NCI-H2227 (cell line): ENCODE results near the gene ZBTB20.

Experiments used
- DNase-seq: peaks from one replicate; lab custom pipeline; 2025; ENCODE audit not compliant: unreplicated experiment; lab: John Stamatoyannopoulos, UW

Gene ZBTB20

GRCh38 chr3:114553949-114554593, 593.0 kb downstream of the ZBTB20 start:
- DNase-seq: no peak

DNA sequence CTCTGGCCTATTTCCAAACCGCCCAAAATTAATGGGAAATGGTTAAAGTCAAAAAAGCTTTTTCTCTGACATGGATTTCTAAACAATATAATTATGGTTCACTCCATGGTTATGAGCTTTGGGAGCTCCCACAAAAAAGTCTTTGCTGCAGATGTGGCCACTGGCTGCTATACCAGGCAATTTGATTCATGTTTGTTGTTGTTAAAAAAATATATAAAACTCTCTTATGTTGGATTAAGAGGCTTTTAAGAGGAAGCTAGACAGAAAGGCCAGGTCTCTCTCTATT, 594.6 kb downstream of the ZBTB20 start:
- DNase-seq: no peak

GRCh38 chr3:114551770-114552526, 595.1 kb downstream of the ZBTB20 start:
- DNase-seq: no peak

DNA sequence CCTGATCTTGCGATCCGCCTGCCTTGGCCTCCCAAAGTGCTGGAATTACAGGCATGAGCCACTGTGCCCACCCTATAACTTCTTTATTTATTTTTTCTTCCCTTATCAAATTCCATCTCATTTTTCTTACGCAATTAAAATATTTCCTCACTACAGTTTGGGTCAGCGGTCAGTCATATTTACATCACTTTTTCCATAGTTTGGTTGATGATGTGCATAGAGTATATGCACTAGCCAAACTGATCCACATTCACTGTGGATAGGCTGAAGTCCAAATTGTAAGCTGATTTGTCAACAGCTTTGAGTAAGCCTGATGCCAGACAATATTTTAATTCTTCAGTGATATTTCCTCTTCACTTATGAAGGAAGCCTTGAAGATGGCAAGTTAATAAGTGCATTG, 596.9 kb downstream of the ZBTB20 start:
- no peak for DNase-seq

GRCh38 chr3:114545193-114545592, 601.9 kb downstream of the ZBTB20 start:
- no peak for DNase-seq

DNA sequence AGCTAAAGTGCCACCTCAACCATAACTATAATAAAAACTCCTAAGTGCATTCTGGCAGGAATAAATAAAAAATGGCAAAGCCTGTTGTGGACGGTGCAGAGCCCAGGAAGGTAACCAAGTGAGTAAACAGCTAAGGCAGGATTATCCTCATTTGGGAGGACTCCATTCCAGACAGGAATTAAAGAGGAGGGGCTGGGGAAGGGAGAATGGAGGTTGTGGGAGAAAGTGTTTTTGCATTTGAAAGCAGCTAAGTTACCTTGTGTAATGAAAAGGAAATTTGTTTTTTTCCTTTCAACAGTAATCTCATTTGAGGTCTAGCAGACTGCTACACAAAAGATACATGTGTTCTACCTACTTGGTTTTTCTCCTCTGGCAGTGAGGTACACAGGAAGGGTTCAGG, 604.7 kb downstream of the ZBTB20 start:
- DNase-seq: no peak

GRCh38 chr3:114539525-114539924, 607.6 kb downstream of the ZBTB20 start:
- no peak for DNase-seq

DNA sequence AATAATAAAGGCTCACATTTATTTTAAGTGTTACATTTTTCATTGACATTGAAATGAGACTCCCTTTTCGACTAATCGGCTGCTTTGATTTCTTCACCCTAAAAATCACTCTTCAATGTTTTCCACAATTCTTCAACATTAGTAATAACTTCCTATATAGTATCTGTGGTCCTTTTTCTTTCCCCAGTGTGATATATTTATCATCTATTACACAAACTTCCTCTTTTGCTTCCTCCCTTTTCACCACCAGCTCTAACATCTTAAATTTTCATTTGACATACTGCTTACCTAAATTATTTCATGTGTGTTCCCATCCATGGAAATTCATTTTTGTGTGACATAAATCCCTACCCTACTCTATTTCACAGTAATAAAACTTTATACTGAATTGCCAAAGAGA, 608.9 kb downstream of the ZBTB20 start:
- DNase-seq: no peak

GRCh38 chr3:114528517-114528916, 618.6 kb downstream of the ZBTB20 start:
- no peak for DNase-seq

GRCh38 chr3:114527036-114527644, 619.9 kb downstream of the ZBTB20 start:
- peak; percentile 1 for DNase-seq

- no peak for DNase-seq
Measured at GRCh38 chr3:114525278-114525677, 621.8 kb downstream of the ZBTB20 start.

DNA sequence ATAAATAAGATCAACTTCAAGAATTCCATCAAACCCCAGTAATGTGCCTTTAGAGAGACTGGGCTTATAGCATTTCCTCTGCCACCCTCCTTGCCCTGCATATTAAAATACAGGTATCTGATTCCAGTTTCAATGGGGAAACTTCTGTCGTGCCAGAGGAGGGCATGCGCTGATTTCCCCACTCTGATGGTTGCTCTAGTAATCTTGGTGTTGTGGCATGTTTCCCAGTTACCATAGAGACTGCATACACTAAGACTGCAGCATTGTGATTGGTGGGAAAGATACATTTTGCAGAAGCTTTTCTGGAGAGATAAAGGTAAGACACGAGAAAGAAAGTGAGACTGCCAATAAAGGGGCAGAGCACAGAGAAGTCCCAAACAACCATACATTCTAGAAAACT, 627.7 kb downstream of the ZBTB20 start:
- DNase-seq: peak; percentile 70

DNA sequence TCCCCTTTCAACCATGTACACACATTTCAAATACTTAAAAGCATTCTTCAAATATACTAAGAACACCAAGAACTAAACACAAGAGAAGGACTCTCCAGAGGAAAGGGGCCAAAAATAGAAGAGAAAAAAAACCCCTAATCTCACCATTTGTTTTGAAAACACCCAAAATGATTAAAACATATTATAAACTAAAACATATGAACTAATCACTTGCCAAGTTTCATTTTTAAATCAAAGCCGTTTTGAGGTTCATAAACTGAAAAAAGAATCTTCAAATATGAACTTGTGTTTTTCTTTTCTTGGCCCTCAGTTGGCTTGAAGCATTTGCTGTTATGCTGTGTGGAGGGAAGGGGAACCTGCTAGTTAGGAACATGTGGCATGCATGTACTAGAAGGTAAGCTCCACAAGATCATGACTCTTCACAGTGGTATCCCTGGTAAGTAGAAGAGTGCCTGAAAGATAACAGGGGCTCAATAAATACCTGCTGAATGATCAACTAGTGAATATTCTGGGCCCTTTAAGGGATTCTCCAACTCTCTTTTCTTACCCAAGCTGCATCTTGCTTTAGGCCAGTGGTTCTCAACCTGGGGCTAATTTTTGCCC, 628.8 kb downstream of the ZBTB20 start:
- no peak for DNase-seq

DNA sequence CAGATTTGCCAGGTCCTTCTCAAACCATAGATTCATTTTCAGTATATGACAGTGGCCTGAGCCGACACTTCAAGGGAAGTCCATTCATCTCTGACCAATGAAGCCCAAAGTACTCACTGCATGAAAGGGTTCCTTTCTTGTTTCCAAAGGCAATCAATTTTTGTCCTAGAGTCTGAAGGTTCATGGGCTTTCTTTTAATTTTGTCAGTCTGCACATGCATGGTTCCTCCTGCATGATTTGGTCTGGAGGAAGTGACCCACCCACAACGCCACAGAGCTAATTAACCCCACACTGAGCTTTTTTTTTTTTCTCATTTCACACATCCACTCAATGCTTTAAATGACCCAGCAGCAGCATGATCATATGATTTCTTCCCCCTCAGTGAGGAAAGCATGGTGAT, 636.9 kb downstream of the ZBTB20 start:
- DNase-seq: no peak

DNA sequence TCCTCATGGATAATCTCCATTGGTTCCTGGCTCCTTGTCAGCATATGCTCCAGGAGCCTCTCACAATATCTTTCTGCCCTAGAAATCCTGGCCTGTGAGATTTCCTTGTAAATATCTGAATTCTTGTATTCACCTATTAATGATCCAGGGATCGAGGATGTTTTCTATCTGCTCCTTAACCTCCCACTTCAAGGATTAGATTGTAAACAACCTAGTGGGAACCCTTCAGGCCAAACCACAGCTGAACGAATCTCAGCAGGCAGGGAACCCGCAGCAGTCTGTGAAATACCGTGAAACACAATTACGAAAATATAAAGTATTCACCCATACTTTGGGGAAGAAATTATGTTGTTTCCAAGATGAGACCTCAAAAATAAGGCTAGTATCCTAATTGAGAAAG, 637.3 kb downstream of the ZBTB20 start:
- no peak for DNase-seq

GRCh38 chr3:114508976-114509375, 638.1 kb downstream of the ZBTB20 start:
- DNase-seq: no peak

- DNase-seq: no peak
Measured at GRCh38 chr3:114508208-114508607, 638.9 kb downstream of the ZBTB20 start.

DNA sequence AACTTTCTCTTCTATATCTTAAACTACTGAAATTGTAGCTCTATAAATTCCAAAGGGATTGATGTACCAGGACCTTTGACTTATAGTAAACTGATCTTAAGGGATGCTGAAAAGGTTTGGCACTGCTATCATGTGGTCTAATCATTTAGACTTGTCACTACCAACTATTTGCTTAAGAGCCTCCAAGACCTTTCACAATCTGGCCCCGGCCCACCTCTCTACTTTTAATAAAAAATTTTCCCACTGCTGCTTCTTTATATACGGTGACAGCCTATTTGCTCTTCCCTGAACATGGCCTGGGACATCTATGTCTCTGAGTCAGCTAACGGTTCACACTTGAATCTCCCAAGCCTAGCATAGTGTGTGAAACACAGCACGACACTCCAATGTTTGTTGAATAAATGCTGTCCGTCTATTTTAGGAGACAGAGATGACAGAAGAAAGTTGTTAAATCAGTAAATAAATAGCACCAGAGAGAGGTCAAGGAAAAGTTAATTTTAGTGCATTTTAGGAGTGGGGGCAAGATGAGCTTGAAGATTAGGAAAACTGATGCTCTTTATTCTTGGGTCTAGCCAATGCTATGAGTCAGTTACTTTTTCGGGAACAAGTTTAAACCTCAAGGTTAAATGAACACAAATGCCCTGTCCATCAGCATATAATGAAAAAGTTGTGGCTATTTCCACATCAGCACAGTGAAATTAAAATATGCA, 640.3 kb downstream of the ZBTB20 start:
- DNase-seq: no peak

GRCh38 chr3:114504941-114505628, 642.0 kb downstream of the ZBTB20 start:
- no peak for DNase-seq

GRCh38 chr3:114502204-114502603, 644.9 kb downstream of the ZBTB20 start:
- DNase-seq: no peak

DNA sequence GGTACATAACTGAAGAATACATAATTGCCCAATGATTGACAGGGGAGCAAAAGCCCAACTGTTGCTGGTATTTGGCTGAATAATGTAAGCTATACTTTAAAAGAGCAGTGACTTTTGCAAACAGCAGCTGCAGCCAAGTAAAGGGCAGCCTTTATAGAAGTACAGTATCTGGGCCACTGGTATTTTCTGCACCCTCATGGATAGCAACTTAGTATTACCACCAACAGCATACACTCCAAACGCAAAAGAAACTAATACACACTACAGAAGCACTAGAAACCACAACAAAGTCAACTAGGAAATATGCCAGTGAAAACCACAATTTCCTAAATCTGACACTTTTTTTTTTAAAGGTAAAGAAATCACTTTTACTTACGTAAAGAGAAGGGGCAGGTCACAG, 647.1 kb downstream of the ZBTB20 start:
- DNase-seq: no peak
